Measurements from ENCODE around the gene ZCCHC8. TPM values are rescaled to one million over a fixed set of nuclear protein-coding genes. Genes with fewer than 3 reads are reported as not detected.

The ZCCHC8 gene
- total RNA-seq, 1 experiment from 2014 or later: 30.5 TPM

- Histone ChIP-seq H3K4me1 (ENCODE audit: control insufficient read depth in 1 of 2, insufficient read depth in 2 of 2, low read length in 2 of 2) (peaks cover 4 to 9% of the 10 kb centered on the region in 2 experiments; a peak in 3 of 4 replicates), H3K9me2 (ENCODE audit: insufficient read depth) (no peaks in the 10 kb centered on the region), H4K20me1 (ENCODE audit: insufficient read depth) (peaks cover 16% of the 10 kb centered on the region; the same call in 1 of the 2 replicates), H3K36me3 (ENCODE audit: control insufficient read depth in 1 of 2, insufficient read depth in 2 of 2, low read length in 2 of 2) (peaks cover 54 to 62% of the 10 kb centered on the region in 2 experiments), H3K4me3 (replicated peaks in 1 of 2; ENCODE audit: low read depth in 1 of 2, low read length in 2 of 2) (no peak overlapping the region), H3K9me3 (ENCODE audit: control insufficient read depth in 1 of 2, insufficient read depth in 1 of 2, low read depth in 1 of 2, low read length in 2 of 2) (no peaks in the 10 kb centered on the region), H3K9ac (ENCODE audit: low read length) (no peak overlapping the region), H3K27me3 (ENCODE audit: insufficient read depth, low read length) (no peaks in the 10 kb centered on the region), H3K27ac (ENCODE audit: low read depth, low read length) (no peak overlapping the region), H3K4me2 (ENCODE audit: low read length) (no peak overlapping the region), H3K79me2 (ENCODE audit: insufficient read depth, low read length) (peaks cover 38% of the 10 kb centered on the region), H2AFZ (ENCODE audit: low read depth, low read length, poor library complexity, severe bottlenecking) (no peak overlapping the region)
- TF ChIP-seq JUND (IDR thresholded peaks at IDR 0.05): no peak
- no peak for TF ChIP-seq POLR2A (IDR thresholded peaks at IDR 0.05; ENCODE audit: borderline replicate concordance, extremely low read depth, insufficient read depth, insufficient read length)
- no peak for TF ChIP-seq EGR1 (IDR thresholded peaks at IDR 0.05; ENCODE audit: low read depth)
- no peak for TF ChIP-seq POLR2AphosphoS5 (IDR thresholded peaks at IDR 0.05; ENCODE audit: low read depth, low read length)
- no peak for TF ChIP-seq MAX (IDR thresholded peaks at IDR 0.05)
- TF ChIP-seq EZH2 (IDR thresholded peaks at IDR 0.05): no peak
- TF ChIP-seq CEBPB (IDR thresholded peaks at IDR 0.05; ENCODE audit: low read depth): no peak
- ATAC-seq (no peak), DNase-seq (ENCODE audit: low read depth, low spot score) (no peak)
- intact Hi-C loops (cut with micrococcal nuclease): no loop called here
- CTCF ChIA-PET: no interaction called here
- POLR2A ChIA-PET: interaction anchor here (1.0 to 1.8 kb wide), 2 partner anchors 21 to 106 kb away, joined by 3 to 8 read pairs; partner anchors contain the start of genes KNTC1 and RSRC2
- RAD21 ChIA-PET (ENCODE audit: low non-redundant PET in 1 of 2, low total read pairs in 2 of 2, uncharacterized antibody in 2 of 2, unreplicated experiment in 2 of 2): no interaction called here
- BruUV-seq (replicated peaks): no TSS peak
Measured at GRCh38 chr12:122505419-122506051, 4.8 kb upstream of the ZCCHC8 start.

- intact Hi-C loops (cut with micrococcal nuclease): no loop called here
- Histone ChIP-seq H3K36me3 (ENCODE audit: control insufficient read depth in 1 of 2, insufficient read depth in 2 of 2, low read length in 2 of 2) (peaks cover 42 to 47% of the 10 kb centered on the region in 2 experiments), H3K79me2 (ENCODE audit: insufficient read depth, low read length) (peaks cover 38% of the 10 kb centered on the region), H3K27me3 (ENCODE audit: insufficient read depth, low read length) (no peaks in the 10 kb centered on the region), H3K4me1 (ENCODE audit: control insufficient read depth in 1 of 2, insufficient read depth in 2 of 2, low read length in 2 of 2) (peaks cover 7 to 16% of the 10 kb centered on the region in 2 experiments; a peak in 3 of 4 replicates), H3K27ac (ENCODE audit: low read depth, low read length) (no peak overlapping the region), H3K9me2 (ENCODE audit: insufficient read depth) (no peaks in the 10 kb centered on the region), H3K9ac (ENCODE audit: low read length) (no peak overlapping the region), H2AFZ (ENCODE audit: low read depth, low read length, poor library complexity, severe bottlenecking) (no peak overlapping the region), H3K9me3 (ENCODE audit: control insufficient read depth in 1 of 2, insufficient read depth in 1 of 2, low read depth in 1 of 2, low read length in 2 of 2) (no peaks in the 10 kb centered on the region), H3K4me3 (replicated peaks in 1 of 2; ENCODE audit: low read depth in 1 of 2, low read length in 2 of 2) (no peak overlapping the region), H3K4me2 (ENCODE audit: low read length) (no peak overlapping the region), H4K20me1 (ENCODE audit: insufficient read depth) (peaks cover 10% of the 10 kb centered on the region; the same call in 1 of the 2 replicates)
- TF ChIP-seq POLR2A (IDR thresholded peaks at IDR 0.05; ENCODE audit: borderline replicate concordance, extremely low read depth, insufficient read depth, insufficient read length) (no peak), TCF7L2 (IDR thresholded peaks at IDR 0.05; ENCODE audit: borderline replicate concordance, extremely low read depth, insufficient read depth, insufficient read length) (no peak), POLR2AphosphoS5 (IDR thresholded peaks at IDR 0.05; ENCODE audit: low read depth, low read length) (peak; percentile 19; the same call in 1 of the 2 replicates), REST (IDR thresholded peaks at IDR 0.05; ENCODE audit: low read depth) (no peak), CBX3 (IDR thresholded peaks at IDR 0.05; ENCODE audit: low read depth) (no peak)
- ATAC-seq: no peak
- ChIA-PET RAD21 (ENCODE audit: low non-redundant PET in 1 of 2, low total read pairs in 2 of 2, uncharacterized antibody in 2 of 2, unreplicated experiment in 2 of 2) (no interaction called here), CTCF (interaction anchor here (1.1 kb wide), 1 partner anchor 32 kb away, joined by 3 read pairs; no protein-coding TSS in a partner anchor), POLR2A (interaction anchor here (1.0 to 1.8 kb wide), 3 partner anchors 9 to 104 kb away, joined by 3 to 8 read pairs (median 8); partner anchors contain the start of genes KNTC1 and RSRC2)
- no TSS peak for BruUV-seq (replicated peaks)
- no peak for DNase-seq (ENCODE audit: low read depth, low spot score)
Measured at GRCh38 chr12:122503783-122504590, 3.3 kb upstream of the ZCCHC8 start.

Data from HCT116 (cell line).